OCI-M2 (cell line): ENCODE results near the gene WDR76.

Experiments used
- DNase-seq: peaks from one replicate; lab custom pipeline; 2025; ENCODE audit not compliant: unreplicated experiment; lab: John Stamatoyannopoulos, UW

The WDR76 gene

GRCh38 chr15:43911235-43911781, 84.5 kb downstream of the WDR76 start:
- DNase-seq, result no peak

- DNase-seq, result no peak
These were observed 85.4 kb downstream of the WDR76 start for GRCh38 chr15:43912208-43912607.

GRCh38 chr15:43913026-43913780, 86.4 kb downstream of the WDR76 start:
- no peak for DNase-seq

GRCh38 chr15:43913941-43914340, 87.1 kb downstream of the WDR76 start:
- no peak for DNase-seq

GRCh38 chr15:43915631-43916325, 89.0 kb downstream of the WDR76 start:
- no peak for DNase-seq

- DNase-seq, result no peak
These were observed 89.5 kb downstream of the WDR76 start for GRCh38 chr15:43916326-43916660.
